Fibroblast of skin of scalp (primary cell): Measurements from ENCODE around the gene SPINDOC. TPM values are rescaled to one million over a fixed set of nuclear protein-coding genes. Genes with fewer than 3 reads are reported as not detected.
"Not testable (repeated sequence)": the region's sequence is repeated elsewhere in the genome, so short reads cannot be mapped to it uniquely, and the experiment has no call there.

Experiments used
- DNase-seq: peaks from one replicate; pipeline ENCODE4 v3.0.0-alpha.2; 2013
- polyA plus RNA-seq, 2 experiments: library from polyadenylated mRNA; unstranded; fragments of 120-200 nt; gene quantifications; one replicate each; pipeline ENCODE4 v1.2.1, GENCODE V29; 2013; ENCODE audit not compliant: insufficient read length in 2 of 2

SPINDOC gene, protein sequence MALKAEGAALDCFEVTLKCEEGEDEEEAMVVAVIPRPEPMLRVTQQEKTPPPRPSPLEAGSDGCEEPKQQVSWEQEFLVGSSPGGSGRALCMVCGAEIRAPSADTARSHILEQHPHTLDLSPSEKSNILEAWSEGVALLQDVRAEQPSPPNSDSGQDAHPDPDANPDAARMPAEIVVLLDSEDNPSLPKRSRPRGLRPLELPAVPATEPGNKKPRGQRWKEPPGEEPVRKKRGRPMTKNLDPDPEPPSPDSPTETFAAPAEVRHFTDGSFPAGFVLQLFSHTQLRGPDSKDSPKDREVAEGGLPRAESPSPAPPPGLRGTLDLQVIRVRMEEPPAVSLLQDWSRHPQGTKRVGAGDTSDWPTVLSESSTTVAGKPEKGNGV
- polyA plus RNA-seq (2013, experiment 1 of 2; ENCODE audit: insufficient read length) = 40.4 TPM
- polyA plus RNA-seq (2013, experiment 2 of 2; ENCODE audit: insufficient read length) = 33.0 TPM

DNA sequence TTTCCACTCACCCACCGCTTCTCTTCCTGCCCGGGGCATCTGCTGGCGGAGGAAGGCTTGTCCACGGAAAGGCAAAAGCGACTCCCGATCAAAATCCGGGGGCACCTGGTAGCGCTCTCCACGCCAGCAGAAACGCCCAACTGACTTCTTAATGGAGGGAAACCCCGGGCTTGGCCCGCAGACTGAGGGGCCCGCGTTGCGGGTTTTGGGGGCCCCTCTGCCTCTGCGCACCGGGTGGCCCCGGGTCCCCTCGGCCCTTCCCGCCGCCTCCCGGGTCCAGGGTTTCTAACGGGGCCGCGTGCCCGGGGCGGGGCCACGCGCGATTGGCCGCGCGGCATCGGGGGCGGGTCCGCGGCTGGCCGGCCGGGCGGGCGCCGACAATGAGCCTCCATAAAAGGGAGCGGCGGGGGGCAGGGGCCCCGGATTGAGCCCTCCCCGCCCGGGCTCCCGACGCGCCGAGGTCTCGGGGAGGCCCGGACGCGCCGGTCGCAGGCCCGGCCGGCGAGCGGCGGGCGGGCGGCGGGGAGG lies at the start of gene SPINDOC:
Gene SPINDOC, plus strand, starts transcription at position 422 of the 528 bp plus-strand sequence. CDS start 231 bp downstream, outside the sequence.
- peak; percentile 82 for DNase-seq

DNA sequence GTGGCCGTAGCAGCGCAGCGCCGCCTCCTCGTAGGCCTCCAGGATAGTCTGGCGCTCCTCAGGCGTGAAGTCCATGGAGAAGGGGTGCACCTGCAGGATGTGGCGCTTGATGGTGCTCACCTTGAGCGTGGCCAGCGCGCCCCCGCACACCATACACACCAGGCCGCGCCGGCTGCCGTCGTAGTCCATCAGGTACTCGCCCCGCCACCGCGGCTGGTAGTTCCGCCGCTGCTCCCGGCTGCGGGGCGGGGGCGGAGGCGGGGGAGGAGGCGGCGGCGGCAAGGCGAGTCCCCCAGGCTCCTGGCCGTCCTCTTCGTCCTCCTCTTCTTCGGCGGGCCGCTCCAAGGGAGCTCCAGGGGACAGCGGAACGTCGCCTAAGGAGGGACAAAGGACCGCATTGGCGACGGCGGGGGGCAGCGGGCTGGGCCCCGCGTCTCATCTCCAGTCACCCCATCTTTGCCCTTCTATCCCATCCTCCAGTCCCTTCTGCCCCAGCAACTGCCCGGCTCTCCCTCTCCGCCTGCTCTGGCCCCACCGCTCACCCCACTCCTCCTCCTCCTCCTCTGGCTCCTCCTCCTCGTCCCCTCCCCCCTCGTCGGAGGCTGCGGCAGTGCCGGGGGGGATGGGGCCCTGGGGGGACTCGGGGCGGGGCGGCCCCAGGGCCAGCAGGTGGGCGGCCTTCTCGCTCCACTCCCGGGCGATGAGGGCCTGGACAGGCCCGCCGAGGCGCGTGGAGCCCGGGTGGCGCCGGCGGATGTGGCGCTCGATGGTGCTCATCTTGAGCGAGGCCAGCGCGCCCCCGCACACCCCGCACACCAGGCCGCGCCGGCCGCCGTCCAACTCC lies 49.5 kb upstream of the SPINDOC start:
- no peak for DNase-seq

DNA sequence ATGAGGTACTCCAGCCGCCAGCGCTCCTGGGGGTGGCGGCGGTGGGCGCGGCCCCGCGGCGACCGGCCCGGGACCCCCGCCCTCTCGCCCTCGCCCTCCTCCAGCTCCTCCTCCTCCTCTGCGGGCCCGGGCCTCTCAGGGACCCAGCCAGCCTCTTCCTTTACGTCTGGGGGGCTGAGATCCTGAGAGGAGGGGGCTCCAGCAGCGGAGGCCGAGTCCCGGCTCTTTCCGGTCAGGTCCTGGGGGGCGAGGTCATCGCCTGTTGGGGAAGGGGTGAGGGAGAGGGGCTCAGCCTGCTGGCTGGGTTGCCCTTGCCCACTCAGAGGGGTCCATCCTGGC lies 48.9 kb upstream of the SPINDOC start:
- no peak for DNase-seq

DNA sequence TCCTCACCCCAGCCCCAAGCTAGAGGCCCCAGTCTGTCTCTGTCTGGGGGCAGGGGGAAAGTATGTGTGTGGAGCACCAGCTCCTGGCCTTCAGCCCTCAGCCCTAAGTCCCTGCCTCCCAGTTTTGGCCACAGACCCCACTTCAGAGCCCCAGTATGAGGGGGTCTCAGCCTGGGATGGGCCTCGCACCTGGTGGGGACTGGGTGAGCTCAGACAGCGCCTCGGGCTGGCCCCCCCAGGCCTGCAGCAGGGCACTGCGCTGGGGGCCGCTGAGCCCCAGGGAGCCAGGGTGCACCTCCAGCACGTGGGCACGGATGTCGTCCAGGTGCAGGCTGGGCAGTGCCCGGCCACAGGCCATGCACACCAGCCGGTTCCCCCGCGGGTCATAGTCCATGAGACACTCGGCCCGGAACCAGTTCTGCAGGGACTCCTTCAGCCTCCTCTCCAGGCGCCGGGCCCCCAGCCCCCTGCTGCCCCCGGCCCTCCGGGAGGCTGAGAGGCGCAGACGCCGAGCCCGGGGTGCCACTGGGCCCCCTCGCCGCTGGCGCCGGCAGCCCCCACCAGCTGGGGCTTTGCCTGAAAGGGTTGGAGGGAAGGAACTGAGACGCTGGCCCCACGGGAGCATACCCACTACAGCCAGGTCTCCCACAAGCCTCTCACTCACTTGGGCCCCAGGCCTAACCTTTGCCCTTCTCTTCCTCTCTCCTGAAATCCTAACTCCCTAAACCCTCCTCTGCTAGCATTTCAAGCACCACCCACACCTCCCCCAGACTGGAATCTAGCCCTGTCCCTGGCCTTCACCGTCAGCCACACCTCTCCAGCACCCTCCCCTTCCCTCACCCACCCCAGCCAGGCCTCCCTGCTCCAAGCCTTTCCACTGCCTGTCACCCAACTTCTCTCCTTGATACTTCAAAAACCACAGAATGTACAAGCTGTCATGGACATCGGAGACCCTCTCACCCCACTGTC lies 48.3 kb upstream of the SPINDOC start:
- DNase-seq = no peak

DNA sequence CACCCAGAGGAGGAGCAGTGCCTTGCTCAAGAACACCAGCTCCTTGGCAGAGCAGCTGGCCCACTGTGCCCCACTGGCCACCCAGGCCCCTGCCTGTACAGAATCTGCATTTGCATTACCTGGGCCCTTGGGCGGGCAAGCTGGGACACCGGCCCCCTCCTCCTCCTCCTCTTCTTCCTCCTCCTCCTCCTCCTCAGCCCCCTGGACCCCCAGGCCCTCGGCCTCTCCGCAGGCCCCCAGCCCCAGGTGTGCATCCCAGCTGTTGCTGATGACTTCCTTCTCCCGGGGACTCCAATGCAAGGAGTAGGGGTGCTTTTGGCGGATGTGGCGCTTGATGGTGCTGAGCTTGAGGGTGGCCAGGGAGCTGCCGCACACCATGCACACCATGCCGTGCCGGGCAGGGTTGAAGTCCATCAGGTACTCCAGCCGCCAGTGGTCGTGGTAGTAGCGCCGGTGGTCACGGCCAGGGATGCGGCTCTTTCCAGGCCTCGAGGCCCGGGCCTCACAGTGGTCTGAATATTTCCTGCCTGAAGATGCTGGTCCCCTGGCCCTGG lies 47.5 kb upstream of the SPINDOC start:
- DNase-seq = no peak

DNA sequence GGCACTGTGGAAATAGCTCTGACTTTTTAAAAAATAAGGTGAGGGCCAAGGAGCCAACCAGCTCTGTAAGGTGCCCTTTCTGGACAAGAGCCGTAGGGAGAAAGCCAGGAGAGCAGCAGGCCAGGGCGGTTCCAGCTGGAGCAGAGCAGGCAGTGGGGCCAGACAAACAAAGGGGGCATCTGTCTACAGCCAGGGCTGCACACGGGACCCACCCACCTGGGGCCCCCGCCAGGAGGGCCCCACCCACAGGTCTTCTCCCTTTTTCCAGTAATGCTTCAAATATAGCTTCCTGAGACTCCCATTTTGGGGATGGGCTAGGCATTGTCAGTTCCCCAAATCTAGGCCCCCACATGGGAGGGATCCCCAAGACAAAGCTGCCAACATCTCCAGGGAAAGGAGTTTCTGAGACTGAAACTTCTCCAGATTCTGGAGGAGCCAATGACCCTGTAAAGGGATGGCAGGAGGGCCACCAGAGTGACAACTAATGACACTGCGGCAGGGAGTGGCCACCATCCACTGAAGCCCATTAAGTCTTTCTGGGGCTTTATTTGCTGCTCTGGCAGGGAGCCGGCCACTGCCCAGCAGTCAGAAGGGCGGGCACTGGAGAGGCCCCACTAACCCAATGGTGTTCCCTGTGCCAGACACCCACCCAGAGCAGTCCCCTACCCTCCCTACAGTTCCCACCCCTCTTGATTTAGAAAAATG lies 46.6 kb upstream of the SPINDOC start:
- no peak for DNase-seq

DNA sequence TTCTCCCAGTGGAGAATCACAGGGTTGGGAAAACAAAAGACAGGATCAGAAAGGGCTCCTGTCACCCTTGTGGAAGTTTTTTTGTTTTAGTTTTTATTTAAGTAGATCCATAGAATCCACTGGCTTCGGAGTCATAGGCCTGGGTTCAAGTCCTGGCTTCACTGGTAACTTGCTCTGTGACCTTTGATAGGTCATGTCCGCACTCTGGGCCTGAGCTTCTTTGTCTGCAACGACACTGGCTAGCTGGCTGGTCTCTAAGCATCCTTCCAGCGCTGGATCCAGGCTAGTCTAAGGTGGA lies 46.0 kb upstream of the SPINDOC start:
- no peak for DNase-seq

DNA sequence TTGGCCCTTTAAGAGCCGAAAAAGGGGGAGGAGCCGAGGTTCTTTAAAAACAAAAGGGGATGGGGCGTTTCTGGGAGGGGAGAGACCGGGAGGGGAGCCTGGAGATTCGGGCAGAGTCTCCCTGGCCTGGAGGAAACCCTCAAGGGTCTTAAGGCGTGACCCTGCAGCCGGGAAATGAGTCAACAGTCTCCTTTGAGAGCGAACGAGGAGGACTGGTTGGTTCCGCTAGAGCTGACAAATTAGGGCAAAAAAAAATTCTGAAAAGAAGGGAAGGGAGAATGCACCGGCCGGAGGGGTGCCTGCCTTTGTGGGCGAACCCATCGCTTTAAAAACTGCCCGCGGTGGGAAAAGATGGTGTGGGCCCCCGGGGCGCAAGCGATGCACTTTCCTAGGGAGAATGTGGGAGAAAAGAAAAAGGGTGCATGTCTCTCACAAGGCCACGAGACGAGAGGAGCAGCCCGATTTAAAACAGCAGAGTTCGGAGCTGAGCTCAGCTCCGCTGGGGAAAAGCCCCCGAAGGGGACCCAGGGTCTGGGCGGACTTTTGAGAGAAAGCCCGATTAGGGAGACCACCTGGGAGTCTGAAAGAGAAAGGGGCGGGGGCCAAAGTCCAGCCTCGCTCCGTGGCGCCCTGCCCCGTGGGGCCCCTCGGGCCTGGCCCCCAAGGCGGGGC lies 45.6 kb upstream of the SPINDOC start:
- peak; percentile 76 for DNase-seq

DNA sequence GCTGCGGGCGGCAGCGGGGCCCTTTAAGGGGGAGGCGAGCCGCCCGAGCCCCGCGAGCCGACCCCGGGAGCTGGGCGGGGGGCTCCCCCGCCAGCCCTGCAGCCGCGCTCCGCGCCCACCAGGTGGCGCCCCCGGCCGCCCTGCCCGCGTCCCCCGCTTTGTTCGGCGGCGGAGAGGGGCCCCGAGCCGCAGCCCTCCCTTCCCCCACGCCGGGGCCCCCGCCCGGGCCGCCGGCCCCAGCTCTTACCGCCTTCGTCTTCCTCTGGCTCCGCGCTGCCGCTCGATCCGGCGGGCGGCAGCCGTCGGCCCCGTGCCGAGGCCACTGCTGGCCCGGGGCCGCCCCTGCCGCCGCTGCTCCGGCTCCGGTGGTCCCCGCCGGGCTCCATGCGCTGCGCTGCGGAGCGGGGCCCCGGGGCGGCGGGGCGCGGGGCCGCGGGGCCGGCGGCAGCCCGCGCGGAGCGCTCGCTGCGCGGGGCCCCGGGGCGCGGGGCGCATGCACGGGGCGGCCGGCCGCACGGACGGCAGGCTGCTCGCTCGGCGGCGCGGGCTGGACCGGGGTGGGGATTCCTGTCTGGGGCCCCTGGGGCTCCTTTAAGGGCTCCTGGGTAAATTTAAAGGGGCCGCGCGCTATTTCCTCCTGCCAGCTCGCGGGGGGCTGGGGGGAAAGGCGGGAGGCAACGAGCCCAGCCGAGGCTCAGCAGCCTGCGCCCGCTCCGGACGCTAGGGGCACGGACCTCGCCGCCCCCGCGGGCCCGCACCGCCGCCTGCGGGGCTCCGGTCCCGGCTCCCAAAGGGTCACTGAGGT lies 44.8 kb upstream of the SPINDOC start, which contains the start of gene ZFTA:
Gene ZFTA, minus strand, starts transcription at position 539 of the 805 bp plus-strand sequence. Its CDS starts 153 bp downstream, at position 386.
- peak; percentile 77 for DNase-seq

DNA sequence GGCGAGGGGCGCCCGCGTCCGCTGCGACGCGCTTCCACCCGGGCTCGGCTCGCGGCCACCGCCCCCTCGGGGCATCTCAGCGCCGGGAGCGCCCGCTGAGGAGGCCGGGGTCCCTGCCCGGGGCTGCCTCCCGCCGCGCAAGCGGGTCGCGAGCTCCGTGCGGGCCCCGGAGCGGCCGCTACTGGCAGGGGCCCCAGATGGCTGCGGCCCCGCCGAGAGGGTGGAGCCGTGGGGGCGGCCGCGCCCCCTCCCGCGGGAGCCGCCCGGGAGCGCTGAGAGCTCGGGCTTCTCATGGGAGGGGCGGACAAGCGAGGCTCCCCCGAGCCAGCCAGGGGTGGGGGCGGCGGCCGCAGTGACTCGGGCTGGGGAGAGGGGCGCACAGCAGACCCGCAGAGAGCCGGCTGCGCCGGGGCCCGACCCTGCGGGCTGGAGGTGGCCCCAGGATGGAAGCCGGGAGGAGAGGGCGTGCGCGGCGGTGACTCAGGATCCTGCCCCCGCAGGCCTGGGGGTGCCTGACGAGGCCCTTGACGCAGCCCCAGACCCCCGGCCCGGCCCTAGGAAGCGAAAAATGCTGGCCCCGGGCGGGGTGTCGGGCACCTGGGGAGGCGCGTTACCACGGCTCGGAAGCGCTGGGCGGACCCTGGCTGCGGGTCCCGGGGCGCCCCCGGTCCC lies 44.1 kb upstream of the SPINDOC start:
- DNase-seq = peak; percentile 55

DNA sequence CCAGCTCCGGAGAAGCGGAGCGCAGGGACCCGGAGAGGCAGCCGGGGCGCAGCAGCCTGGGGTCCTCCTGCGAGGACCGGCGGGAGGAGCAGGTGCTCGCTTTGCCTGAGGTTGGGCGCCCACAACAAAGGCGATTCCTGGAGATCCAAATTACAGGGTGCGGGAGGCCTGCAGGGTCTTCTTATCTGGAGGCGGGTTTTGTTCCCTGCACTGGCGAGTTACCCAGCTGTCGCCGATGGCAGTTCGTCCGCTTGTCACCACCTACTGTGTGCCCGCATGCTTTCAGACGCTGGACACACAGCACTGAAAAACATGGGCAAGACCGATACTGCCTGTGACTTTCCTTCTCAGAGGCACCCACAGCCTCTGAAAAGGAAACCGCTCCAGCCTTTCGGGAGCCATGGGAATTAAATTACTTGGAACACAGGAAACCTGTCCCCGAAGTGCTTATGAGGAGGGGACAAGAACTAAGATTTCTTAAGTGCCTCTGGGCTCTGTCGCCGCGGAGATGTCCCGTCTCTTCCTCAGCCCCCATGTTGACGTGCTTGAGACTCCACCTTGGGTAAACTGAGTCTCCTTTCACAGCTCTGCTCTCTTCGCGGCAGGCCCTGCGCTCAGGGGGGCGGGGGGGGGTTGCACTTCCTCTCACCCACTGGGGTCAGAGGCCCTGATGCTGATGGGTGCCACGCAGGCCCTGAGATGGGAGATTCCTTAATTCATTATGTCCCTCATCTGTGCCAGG lies 43.4 kb upstream of the SPINDOC start:
- no peak for DNase-seq

DNA sequence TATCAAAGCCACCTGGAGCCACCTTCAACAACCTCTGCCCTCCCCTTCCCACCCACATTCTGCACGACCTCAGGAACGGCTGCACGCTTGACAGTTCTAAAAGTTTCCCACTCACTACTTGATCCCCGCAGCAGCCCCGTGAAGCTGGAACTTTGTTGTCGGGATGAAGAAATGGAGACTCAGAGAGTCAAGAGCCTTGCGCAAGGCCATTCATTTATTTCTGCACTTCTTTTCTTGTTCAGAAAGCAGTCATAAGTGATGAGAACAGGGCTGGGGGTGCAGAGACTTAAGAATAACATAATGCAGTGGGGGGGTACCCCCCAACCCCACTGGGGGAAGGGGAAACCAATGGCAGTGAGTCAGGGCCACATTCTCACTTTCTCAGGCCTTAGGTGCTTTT lies 42.5 kb upstream of the SPINDOC start:
- DNase-seq = no peak

DNA sequence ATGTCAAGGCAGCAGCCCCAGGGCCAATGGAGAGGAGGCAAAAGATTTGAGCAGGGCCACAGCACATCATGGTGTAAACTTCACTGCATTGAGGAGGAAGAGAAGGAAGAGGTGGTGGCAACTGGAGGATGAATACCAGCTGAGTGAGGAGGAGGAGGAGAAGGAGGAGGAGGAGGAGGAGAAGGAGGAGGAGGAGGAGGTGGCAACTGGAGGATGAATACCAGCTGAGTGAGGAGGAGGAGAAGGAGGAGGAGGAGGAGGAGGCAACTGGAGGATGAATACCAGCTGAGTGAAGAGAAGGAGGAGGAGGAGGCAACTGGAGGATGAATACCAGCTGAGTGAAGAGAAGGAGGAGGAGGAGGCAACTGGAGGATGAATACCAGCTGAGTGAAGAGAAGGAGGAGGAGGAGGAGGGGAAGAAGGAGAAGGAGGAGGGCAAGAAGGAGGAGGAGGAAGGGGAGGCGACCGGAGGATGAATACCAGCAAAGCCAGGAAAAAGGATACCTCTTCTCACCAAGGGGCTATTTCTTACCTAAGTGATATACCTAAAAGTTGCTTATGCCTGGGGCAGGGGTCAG lies 41.4 kb upstream of the SPINDOC start:
- not testable (repeated sequence) for DNase-seq

DNA sequence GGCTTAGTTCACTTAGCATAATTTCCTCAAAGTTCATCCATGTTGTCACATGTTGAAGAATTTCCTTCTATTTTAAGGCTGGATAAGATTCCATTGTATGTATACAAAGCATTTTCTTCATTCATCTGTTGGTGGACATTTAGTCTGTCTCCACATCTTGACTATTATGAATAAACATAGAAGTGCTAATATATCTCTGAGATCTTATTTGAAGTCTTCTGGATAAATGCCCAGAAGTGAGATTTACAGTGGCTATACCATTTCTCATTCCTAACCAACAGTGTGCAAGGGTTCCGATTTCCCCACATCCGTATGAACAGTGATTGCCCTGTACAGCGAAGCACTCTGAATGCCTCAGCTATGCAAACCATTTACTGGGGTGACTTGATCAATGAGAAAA lies 38.1 kb upstream of the SPINDOC start:
- no peak for DNase-seq

DNA sequence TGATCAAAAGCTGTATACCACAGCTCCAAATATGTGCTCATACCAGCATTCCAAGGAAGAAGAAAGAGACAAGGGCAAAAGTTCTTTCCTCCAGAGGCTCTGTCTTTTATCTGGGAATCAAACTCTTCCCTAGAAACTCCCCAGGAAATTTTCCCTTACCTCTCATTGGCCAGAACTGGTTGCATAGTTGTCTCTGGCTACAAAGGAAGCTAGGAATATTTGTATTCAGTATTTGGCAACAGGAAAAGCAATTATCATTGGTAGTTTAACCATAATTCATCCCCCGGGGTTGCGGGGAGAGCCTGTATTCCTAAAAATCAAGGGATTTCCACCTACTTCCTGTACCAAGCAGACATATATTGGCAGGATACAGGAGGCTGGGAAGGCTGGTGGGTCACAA lies 34.2 kb upstream of the SPINDOC start:
- no peak for DNase-seq

DNA sequence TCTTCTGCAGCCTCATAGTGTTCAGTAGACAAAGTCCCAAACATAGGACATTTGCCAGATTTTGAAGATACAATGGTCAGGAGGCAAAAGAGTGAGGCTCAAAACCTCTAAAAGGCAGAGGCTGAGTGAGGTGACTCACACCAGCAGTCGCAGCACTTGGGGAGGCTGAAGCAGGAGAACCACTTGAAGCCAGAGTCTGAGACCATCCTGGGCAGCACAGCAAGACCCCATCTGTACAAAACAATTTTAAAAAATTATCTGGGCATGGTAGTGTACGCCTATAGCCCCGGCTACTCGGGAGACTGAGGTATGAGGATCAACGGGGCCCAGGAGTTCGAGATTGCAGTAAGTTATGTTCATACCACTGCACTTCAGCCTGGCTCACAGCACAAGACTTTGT lies 30.5 kb upstream of the SPINDOC start:
- no peak for DNase-seq

DNA sequence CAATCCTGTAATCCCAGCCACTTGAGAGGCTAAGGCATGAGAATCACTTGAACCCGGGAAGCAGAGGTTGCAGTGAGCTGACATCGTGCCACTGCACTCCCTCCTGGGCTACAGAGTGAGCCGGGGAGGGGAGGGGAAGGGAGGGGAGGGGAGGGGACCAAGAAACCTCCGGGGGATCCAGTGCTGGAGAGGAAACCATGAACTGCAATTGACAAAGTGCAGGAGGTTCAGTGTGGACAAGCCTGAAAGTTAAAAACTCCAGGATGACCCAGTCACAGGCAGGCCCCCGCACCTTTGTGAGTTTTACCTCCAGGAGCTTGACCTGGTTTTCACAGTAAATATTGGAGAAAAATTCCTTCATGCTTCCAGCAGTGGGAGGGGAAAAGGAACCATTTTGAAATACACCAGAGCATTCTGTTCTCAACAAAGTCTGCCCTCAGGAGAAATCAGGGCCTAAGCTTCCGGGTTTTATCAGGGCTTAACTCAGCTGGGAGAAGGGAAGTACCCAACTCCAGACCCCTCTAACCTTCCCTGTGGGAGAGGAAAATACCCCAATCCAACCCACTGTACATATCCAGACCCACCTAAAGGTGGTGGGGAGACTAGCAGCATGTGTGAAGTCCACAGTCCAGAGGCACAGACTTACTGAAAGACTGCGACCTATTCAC lies 29.2 kb upstream of the SPINDOC start:
- no peak for DNase-seq

DNA sequence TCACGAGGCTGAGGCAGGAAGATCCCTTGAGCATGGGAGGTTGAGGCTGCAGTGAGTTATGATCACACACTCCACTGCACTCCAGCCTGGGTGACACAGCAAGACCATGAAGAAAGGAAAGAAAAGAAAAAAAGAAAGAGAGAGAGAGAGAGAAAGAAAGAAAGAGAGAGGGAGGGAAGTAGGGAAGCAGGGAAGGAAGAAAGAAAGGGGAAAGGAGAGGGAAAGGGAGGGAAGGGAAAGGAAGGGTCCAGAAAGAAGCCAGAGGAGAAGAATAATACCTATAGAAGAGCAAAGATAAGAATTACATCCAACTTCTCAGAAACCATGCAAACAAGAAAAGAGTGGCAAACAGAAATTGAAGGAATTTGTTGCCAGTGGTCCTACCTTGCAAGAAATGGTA lies 27.4 kb upstream of the SPINDOC start:
- DNase-seq = no peak
